BJ (cell line): Measurements from ENCODE around the gene VANGL1. TPM values are rescaled to one million over a fixed set of nuclear protein-coding genes. Genes with fewer than 3 reads are reported as not detected.

ENCODE experiments used
- CTCF ChIA-PET: fragments of 350-600 bp; formaldehyde crosslinking; extraction: SDS; loops from one replicate; lab custom pipeline; 2021; ENCODE audit warnings: antibody characterized with exemption, inconsistent platforms; lab: Yijun Ruan, JAX
- POLR2A ChIA-PET: fragments of 300-600 bp; sonication (Branson Sonifier 250); formaldehyde crosslinking; extraction: SDS; loops from one replicate; lab custom pipeline; 2021; ENCODE audit warnings: antibody characterized with exemption; lab: Charles Lee
- DNase-seq: peaks from one replicate; pipeline ENCODE4 v3.0.0-alpha.2; 2011; ENCODE audit warnings: low read depth
- H3K27me3 ChIP-seq: 2 replicates; pipeline ENCODE4 v1.6.0; 2011; ENCODE audit warnings: low read length; ENCODE audit not compliant: control insufficient read depth, insufficient read depth
- H3K36me3 ChIP-seq: 2 replicates; pipeline ENCODE4 v1.5.1; 2011; ENCODE audit warnings: low read length; ENCODE audit not compliant: control insufficient read depth, insufficient read depth
- H3K4me3 ChIP-seq: 2 replicates; pipeline ENCODE4 v1.5.1; 2011; ENCODE audit warnings: low read depth, mild to moderate bottlenecking, control low read depth, low read length
- CTCF ChIP-seq: IDR thresholded peaks from 2 replicates; pipeline ENCODE4 v1.5.1; 2011; ENCODE audit warnings: low read depth, mild to moderate bottlenecking, control low read depth, inconsistent platforms, low read length, moderate library complexity; ENCODE audit not compliant: insufficient read depth
- polyA plus RNA-seq: library from polyadenylated mRNA; depleted of rRNA; stranded (reverse); fragments of >200 nt; gene quantifications from 2 replicates; pipeline ENCODE4 v1.2.3, GENCODE V29; 2011

The VANGL1 gene
- polyA plus RNA-seq, 1 experiment: 11.6 TPM

- Histone ChIP-seq H3K4me3 (no peak overlapping the region), H3K36me3 (no peaks in the 10 kb centered on the region), H3K27me3 (peaks cover 18% of the 10 kb centered on the region)
- DNase-seq: no peak
- no peak for TF ChIP-seq CTCF
- POLR2A ChIA-PET: no interaction called here
- CTCF ChIA-PET: interaction anchor here (2.3 to 6.3 kb wide), 3 partner anchors 9 to 106 kb away, joined by 8 to 113 read pairs (median 53); partner anchors contain the start of gene CASQ2
Observed at GRCh38 chr1:115714572-115715141, 72.9 kb downstream of the VANGL1 start.

DNA sequence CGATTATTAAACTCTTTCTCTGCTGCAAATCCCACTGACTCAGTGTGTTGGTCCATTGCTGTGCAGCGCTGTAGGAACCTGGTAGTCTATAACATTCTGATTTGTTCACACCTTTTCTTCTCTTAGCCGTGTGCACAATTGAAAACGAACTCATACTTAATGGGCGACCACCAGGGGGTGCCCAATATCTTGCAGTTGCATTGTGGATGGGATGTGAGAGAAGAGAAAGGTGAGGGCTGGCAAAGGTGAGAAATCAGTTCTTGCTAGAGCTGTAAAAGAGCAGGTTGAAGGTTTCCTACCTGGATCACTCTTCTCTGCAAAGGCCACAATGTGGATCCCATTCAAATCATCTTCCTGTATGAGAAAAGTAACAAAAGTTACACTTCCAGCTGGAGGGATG lies 75.8 kb downstream of the VANGL1 start:
- H3K4me3 ChIP-seq: no peak overlapping the region
- ChIA-PET CTCF (interaction anchor here (0.6 to 6.3 kb wide), 12 partner anchors 10 to 268 kb away, joined by 3 to 113 read pairs (median 4); partner anchors contain the start of gene CASQ2), POLR2A (no interaction called here)
- no peaks in the 10 kb centered on the region for H3K36me3 ChIP-seq
- TF ChIP-seq CTCF: peak; percentile 53
- peaks cover 9% of the 10 kb centered on the region; the same call in 1 of the 2 replicates for H3K27me3 ChIP-seq
- no peak for DNase-seq

DNA sequence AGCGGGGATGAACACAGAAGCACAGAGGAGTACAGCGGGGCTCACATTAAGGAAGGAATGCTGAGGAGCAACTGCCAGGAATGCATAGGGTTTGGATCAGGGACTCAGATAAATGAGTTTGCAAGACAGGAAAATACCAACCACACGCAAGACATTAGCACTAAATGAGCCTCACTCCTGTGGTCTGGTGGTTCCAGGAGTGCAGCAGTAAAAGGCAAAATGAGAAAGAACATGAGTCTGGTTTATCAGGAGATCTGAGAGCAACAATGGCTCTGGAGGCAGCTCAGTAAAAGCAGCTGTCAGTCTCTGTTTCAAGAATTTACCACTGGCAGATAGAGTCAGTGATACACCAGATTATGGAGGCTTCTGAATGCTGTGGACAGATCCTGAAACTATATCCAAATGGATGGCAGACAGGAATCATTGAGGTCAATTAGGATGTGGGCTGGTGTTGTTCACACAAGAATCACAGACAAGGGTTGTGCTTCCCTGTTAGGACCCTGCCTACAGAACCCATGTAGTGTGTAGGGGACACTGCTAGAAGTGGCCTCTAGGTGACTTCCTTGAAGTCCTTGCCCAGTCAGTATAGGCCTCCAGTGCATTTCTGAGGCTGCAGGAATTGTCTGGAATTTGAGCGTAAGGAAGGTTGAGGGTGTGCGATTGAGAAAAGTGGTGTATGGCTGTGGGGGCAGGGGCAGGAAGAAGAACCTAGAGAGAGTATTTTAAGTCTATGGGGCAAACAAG lies 76.4 kb downstream of the VANGL1 start:
- no peak for TF ChIP-seq CTCF
- H3K36me3 ChIP-seq: no peaks in the 10 kb centered on the region
- H3K27me3 ChIP-seq: peaks cover 9% of the 10 kb centered on the region; the same call in 1 of the 2 replicates
- no peak overlapping the region for H3K4me3 ChIP-seq
- ChIA-PET POLR2A (no interaction called here), CTCF (interaction anchor here (0.6 to 6.3 kb wide), 11 partner anchors 10 to 268 kb away, joined by 3 to 113 read pairs (median 4); partner anchors contain the start of gene CASQ2)
- no peak for DNase-seq

- CTCF ChIA-PET: interaction anchor here (0.5 to 5.4 kb wide), 4 partner anchors 9 to 48 kb away, joined by 3 to 113 read pairs (median 4); partner anchors contain the start of gene CASQ2
- TF ChIP-seq CTCF: no peak
- H3K27me3 ChIP-seq: peaks cover 7% of the 10 kb centered on the region; the same call in 1 of the 2 replicates
- POLR2A ChIA-PET: no interaction called here
- no peaks in the 10 kb centered on the region for H3K36me3 ChIP-seq
- no peak for DNase-seq
- no peak overlapping the region for H3K4me3 ChIP-seq
Observed at GRCh38 chr1:115719285-115719684, 77.5 kb downstream of the VANGL1 start.

GRCh38 chr1:115722221-115722620 lies 80.5 kb downstream of the VANGL1 start:
- ChIA-PET CTCF (interaction anchor here (2.5 kb wide), 1 partner anchor 42 kb away, joined by 16 read pairs; no protein-coding TSS in a partner anchor), POLR2A (no interaction called here)
- Histone ChIP-seq H3K36me3 (no peaks in the 10 kb centered on the region), H3K4me3 (no peak overlapping the region), H3K27me3 (peaks cover 4% of the 10 kb centered on the region; the same call in 1 of the 2 replicates)
- TF ChIP-seq CTCF: no peak
- DNase-seq: no peak
